GM18505 (cell line): Measurements from ENCODE around the gene RNF135.

Experiments
- ATAC-seq: cut with Tn5 transposase; IDR thresholded peaks from one replicate; pipeline ENCODE4 v1.9.1; 2021; ENCODE audit not compliant: unreplicated experiment
- POLR2A ChIP-seq: IDR thresholded peaks from 4 replicates; pipeline ENCODE4 v1.6.1; 2011; ENCODE audit warnings: borderline replicate concordance; ENCODE audit not compliant: insufficient read depth, insufficient read length; ENCODE audit errors: extremely low read depth

Gene RNF135

DNA sequence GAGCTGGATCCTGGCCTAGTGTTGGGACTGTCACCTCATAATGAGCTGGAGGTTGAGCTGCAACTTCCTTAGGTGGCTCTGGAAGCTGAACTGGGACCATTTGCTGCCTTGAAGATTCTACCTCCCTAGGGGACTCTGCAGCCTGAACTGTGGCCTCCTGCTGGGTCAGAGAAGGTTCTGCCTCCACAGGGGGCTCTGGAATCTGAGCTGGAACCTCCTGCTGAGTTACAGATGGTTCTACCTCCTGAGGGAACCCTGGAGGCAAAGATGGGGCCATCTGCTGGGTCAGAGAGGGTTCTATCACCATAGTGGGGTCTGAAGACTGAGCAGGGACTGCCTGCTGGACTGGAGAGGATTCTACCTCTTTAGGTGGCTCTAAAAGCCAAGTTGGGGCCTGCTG, 77.3 kb downstream of the RNF135 start:
- TF ChIP-seq POLR2A, result no peak
- no peak for ATAC-seq

GRCh38 chr17:31048780-31049179, 77.9 kb downstream of the RNF135 start:
- ATAC-seq, result no peak
- TF ChIP-seq POLR2A, result no peak
